HG02884 (cell line): ENCODE results near the gene TNFRSF18.
"Not testable (repeated sequence)": the region's sequence is repeated elsewhere in the genome, so short reads cannot be mapped to it uniquely, and the experiment has no call there.

ENCODE experiments used
- ATAC-seq: cut with Tn5 transposase; IDR thresholded peaks from one replicate; pipeline ENCODE4 v1.9.1; 2021; ENCODE audit warnings: mild to moderate bottlenecking, moderate library complexity; ENCODE audit not compliant: unreplicated experiment

TNFRSF18 gene

DNA sequence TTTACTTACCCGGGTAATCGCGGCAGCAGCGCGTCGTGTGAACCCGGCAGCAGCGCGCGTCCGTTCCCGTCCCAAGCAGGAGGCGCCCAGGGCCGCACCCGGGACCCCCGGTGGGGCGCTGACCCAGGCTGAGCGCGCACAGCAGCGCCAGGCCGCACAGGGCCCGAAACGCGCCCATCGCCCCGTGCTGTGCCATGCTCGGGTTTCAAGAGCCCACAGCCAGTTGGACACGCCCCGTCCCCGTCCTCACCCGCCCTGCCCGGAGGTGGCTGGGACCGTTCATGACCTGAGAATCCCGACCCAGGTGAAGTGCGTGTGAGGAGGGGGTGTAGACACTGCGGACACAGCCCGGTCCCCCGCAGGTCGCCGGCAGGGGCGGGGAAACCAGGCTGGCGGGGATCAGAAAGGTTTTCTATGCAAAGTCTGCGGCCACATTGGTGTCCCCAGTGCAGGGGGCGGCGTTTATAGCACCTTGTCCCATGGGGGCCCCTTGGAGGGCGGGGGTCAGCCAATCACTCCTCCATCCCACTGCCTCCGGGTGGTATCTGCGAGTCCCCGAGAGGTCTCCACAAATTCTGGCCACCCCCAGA, at the start of gene TNFRSF18:
Gene TNFRSF18, minus strand, starts transcription at position 217 of the 590 bp plus-strand sequence. Its CDS starts 21 bp downstream, at position 196.
- ATAC-seq = no peak

GRCh38 chr1:1255611-1256010, 49.2 kb upstream of the TNFRSF18 start:
- no peak for ATAC-seq

GRCh38 chr1:1255078-1255477, 48.7 kb upstream of the TNFRSF18 start:
- ATAC-seq = no peak

DNA sequence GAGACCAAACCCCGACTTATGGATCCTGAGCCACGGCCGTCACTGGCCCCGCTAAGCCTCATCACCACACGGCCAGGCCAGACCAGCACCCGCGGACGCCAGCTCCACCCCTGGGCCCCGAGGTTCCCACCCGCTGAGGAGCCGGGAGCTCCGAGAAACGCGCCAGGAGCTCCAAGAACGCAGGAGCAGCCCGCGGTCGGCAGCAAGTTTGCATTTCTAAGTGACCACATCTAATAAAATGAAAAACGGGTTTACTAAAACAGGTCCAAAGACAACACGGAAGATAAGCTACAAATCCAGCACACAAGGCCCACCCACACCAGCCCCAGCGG, 48.2 kb upstream of the TNFRSF18 start:
- ATAC-seq = no peak

DNA sequence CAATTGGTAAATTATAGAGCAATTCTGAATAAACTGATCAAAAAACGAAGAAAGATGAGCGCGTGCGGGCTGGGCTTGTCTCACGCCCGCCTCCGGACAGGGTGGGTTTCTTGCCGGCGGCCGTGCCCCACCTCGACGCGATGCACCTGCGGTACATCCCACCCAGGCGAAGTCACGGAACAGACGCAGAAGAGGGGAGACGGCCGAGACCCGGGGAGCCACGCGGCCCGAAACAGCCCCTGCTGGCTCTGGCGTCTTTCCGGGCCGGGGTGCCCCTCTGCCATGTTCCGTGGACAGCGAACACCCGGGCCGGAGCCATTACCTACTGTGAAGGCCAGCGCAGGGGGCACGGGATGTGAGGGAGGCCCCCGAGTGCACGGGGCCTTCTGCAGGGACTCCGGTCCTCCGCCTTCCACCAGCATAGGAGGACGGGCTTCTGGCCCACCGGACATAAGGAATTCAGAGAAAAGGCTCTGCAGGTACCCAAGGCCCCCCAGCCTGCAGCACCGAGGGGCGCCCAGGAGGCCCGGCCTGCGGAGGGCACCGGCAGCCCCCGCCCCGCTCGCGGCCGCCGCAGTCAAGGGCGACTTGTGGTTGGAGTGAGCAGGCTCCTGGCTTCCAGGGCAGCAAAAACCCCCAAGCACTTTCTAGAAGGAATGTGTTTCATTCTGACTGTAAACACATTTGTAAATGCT, 47.7 kb upstream of the TNFRSF18 start:
- no peak for ATAC-seq

DNA sequence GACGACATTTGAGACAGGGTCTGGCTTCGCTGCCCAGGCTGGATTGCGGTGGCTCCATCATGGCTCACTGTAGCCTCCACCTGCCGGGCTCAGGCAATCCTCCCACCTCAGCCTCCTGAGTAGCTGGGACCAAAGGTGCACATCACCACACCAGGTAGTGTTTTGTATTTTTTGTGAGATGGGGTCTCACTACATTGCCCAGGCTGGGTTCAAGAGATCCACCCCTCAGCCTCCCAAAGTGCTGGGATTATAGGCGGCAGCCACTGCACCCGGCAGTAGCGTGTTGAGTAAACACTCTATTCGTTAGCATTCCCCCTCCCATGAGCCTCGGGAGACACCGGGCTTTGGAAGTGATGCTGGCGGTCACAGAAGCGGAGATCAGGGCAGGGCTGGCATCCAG, 46.9 kb upstream of the TNFRSF18 start:
- no peak for ATAC-seq

DNA sequence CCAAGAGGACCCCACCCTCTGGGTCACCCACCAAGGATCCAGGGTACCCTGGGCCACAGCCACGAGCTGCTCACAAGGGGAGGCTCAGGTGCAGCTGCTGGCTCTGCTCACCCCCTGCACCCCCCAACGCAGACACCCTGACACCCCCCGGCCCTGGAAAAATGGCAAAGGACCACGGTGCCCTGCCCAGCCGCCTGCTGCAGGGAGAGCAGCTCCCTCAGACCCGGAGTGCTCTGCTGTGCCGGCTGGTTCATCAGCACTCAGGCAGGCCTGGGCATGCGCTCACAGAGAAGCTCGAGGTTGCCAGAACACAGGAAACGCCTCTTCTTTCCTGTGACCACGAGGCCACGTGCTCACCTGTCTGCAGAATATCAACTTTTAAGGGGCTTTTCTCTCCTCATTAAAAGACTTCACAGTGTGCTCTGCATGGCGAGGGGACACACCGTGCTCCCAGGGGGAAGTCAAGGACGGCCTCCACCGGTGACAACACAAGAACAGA, 44.4 kb upstream of the TNFRSF18 start:
- ATAC-seq = no peak

GRCh38 chr1:1248009-1248913, 41.9 kb upstream of the TNFRSF18 start:
- not testable (repeated sequence) for ATAC-seq

- no peak for ATAC-seq
Observed at GRCh38 chr1:1247341-1247913, 41.0 kb upstream of the TNFRSF18 start.

DNA sequence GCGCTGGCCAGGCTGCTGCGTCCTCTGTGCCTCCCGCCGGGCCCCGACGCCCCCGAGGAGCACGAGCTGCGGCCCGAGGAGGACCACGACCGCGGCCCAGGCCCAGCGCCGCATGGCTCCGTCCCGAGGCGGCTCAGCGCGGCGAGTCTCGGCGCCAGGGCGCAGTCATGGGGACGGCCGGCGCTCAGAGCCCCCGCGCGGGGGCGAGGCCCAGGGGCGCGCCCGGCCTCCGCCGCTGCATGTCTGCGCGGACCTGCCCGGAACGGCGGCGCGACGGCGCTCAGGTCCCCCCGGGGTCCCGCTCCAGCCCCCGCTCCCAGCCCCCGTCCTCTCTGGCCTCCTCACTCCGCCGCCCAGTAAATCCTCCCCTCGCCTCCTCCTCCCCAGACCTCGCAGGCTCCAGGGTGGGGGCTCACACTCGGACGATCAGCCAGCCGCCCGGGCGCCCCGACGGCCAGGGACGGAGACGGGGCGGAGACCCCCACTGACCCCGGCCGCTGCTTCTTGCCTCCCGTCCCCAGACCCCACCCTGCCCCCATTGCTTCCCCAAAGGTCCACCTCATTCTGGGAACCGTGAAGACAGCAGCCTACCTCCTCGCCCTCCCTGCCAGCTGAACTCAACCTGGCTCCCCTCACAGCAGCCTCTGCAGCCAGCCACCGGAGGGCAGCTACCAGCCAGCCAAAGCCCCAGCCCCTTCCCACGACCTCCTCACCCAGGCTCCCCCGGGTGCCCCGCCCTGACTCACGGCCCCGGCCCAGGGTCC, 40.4 kb upstream of the TNFRSF18 start, which contains the start of gene C1QTNF12:
Gene C1QTNF12, minus strand, starts transcription at position 146 of the 764 bp plus-strand sequence. Its CDS starts 32 bp downstream, at position 114.
- no peak for ATAC-seq

DNA sequence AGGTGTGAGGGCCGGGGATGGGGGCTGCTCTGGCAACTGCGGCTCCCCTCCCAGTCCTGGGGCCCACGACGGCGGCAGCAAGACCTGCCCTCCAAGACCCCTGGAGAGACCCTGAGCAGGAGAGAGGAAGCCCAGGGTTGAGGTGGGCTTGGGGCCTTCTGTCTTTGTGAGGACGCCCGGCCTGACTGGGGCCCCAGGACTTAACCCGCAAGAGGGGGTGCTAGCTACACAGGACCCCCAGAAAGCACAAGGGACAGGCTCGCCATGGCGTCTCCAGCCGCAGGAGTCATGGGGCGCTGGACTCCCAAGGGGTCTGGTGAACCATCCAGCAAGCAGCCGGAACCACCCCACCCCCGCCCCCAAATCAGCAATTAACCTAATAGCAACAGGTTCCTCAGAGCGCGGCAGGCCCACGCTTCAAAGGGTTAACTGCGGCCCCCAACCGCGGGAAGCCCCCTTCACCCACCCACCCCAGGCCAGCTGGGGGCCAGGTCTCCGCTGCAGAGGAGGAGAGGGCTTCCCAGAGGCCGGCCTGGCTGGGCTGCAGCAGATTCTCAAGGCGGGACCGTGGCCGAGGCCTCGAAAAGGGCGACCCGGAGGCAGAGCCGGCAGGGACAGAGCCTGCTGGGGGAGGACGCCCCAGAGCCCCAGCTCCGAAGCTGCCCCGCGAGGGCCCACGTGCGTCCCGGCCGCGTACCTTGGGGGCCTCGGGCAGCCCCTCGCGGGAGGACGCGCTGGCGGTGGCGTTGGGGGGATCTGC, 39.6 kb upstream of the TNFRSF18 start:
- ATAC-seq = no peak

DNA sequence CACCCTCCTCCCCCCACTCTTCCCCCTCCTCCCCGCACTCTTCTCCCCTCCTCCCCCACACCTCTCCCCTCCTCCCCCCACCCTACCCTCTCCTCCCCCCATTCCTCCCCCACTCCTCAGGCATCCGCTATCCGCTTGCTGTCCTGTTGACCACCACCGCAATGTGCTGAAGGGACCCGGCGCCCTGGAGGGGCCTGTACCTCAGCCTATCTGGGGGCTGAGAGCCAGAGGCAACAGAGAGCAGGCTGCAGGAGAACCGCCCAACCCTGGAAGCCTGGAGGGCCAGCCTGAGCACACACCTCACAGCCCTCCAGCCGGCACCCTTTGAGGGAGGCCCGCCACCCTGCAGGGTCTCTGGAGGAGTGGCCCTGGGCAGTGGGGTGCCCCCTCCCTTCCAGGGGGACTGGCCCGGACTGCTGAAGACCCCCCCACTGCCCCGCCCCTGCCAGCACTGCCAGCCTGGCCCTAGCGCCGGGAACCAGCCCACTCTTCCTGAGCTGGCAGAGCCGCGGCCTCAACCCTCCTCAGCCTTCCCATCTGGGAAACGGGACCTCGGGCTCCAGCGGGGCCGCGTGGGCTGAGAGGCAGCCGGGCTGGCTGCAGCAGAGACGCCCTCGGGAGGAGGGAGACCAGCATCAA, 38.9 kb upstream of the TNFRSF18 start:
- ATAC-seq = no peak

GRCh38 chr1:1244192-1244811, 37.9 kb upstream of the TNFRSF18 start:
- ATAC-seq = no peak

- ATAC-seq = no peak
Observed at GRCh38 chr1:1243807-1244191, 37.4 kb upstream of the TNFRSF18 start.

GRCh38 chr1:1243266-1243660, 36.9 kb upstream of the TNFRSF18 start:
- no peak for ATAC-seq

DNA sequence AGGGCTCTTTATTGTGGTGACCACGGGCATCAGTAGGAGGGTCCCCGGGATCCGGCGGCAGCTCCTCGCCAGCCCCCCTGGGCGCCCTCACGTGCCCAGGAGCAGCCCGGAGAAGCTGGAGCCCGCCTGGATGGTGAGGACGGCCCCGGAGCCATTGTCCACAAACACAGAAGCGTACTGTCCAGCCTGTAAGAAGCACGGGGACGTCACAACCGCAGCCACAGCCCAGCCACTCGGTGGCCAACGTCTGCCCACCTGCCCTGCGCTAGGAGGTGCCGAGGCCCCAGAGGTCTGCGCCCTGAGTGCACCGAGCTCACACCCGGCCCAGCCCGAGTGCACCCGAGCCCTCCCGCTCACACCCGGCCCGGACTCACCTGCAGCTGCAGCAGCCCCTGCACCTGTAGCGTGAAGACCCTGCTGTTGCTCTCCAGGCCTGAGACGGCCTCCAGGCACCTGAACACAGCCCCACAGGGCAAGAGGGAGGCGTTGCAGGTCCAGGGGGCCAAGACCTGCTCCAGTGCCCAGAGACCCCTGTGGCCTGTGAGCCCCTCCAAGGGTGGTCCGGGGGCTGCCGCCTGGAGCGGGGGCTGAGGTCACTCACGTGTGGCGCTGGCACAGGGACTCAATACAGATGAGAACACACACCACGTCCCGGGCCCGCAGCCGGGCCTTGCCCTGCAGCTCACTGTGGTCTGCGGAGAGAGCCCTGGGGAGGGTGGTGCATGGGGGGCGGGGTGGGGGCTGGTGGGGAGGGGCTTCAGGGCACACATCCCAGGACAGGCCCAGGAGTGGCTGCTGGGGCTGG, 36.3 kb upstream of the TNFRSF18 start:
- ATAC-seq = no peak

DNA sequence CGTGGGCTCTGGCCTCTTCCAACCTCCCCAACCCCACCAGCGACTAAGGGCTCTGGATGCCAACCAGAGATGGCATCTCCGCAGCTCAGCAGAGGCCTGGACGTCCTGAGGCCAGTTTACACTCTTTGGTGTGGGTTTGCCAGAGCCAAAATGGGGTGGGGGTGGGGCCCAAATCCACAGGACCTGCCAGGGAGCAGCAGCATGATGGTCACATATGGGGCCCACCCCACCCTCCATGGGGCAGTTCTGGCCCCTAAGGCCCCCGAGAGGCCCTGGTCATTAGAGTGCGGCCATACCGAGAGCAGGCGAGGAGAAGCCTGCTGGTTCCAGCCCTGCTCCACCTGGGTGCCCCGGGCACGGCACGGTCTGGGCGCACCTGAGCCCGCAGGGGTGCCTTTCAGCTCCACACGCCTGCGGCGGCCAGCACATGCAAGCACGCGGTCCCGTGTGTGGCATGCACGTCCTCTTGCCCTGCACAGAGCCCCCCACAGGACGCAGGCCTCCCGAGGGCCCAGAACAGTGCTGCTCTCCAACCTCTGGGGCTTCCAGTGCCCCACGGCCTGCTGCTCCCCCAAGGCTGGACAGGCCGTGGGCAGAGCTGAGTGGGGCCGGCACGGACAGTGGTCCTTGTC, 35.3 kb upstream of the TNFRSF18 start:
- no peak for ATAC-seq
